H7 (cell line): ENCODE results near the gene CTBP1. TPM values are rescaled to one million over a fixed set of nuclear protein-coding genes. Genes with fewer than 3 reads are reported as not detected.

Source experiments
- DNase-seq: peaks from one replicate; pipeline ENCODE4 v3.0.0; 2012
- H3K27me3 ChIP-seq: 2 replicates; pipeline ENCODE4 v1.6.0; 2011; ENCODE audit warnings: mild to moderate bottlenecking, low read length; ENCODE audit not compliant: control insufficient read depth, insufficient read depth
- H3K36me3 ChIP-seq: replicated peaks from 2 replicates; pipeline ENCODE4 v1.5.1; 2011; ENCODE audit warnings: low read length; ENCODE audit not compliant: control insufficient read depth, insufficient read depth
- H3K4me3 ChIP-seq: 2 replicates; pipeline ENCODE4 v1.5.1; 2011; ENCODE audit warnings: low read depth, mild to moderate bottlenecking, control low read depth, low read length, moderate library complexity; ENCODE audit not compliant: insufficient read depth
- total RNA-seq: library from RNA; depleted of rRNA; stranded (reverse); fragments of >200 nt; shearing (Covaris generic); gene quantifications from 2 replicates; pipeline ENCODE4 v1.2.3, GENCODE V29; 2014

Gene CTBP1
- total RNA-seq, 1 experiment from 2014 or later: 360 TPM

- Histone ChIP-seq H3K4me3 (no peak overlapping the region), H3K27me3 (peaks cover 30% of the 10 kb centered on the region), H3K36me3 (no peaks in the 10 kb centered on the region)
- DNase-seq: no peak
These were observed 73.2 kb downstream of the CTBP1 start for GRCh38 chr4:1175635-1176229.

- peak; percentile 50 for DNase-seq
- no peaks in the 10 kb centered on the region for H3K36me3 ChIP-seq
- H3K27me3 ChIP-seq: peaks cover 36% of the 10 kb centered on the region
- H3K4me3 ChIP-seq: no peak overlapping the region
These were observed 73.8 kb downstream of the CTBP1 start for GRCh38 chr4:1174941-1175634.

- Histone ChIP-seq H3K4me3 (no peak overlapping the region), H3K36me3 (no peaks in the 10 kb centered on the region), H3K27me3 (peaks cover 55% of the 10 kb centered on the region)
- no peak for DNase-seq
These were observed 75.8 kb downstream of the CTBP1 start for GRCh38 chr4:1172971-1173757.

- H3K36me3 ChIP-seq: no peaks in the 10 kb centered on the region
- H3K27me3 ChIP-seq: peaks cover 61% of the 10 kb centered on the region
- H3K4me3 ChIP-seq: peak within 1 kb of the TSS; percentile 32
- peak; percentile 88 for DNase-seq
These were observed 76.6 kb downstream of the CTBP1 start, which contains the start of gene SPON2 for GRCh38 chr4:1172228-1172851. Gene SPON2 (minus strand): TSS chr4:1172583.

- H3K36me3 ChIP-seq: no peaks in the 10 kb centered on the region
- peak; percentile 86 for DNase-seq
- peaks cover 62% of the 10 kb centered on the region for H3K27me3 ChIP-seq
- H3K4me3 ChIP-seq: peak overlapping the region; percentile 32
These were observed 77.4 kb downstream of the CTBP1 start for GRCh38 chr4:1171311-1172227.

- H3K4me3 ChIP-seq: no peak overlapping the region; the same call in 1 of the 2 replicates
- H3K27me3 ChIP-seq: peaks cover 62% of the 10 kb centered on the region
- DNase-seq: no peak
- no peaks in the 10 kb centered on the region for H3K36me3 ChIP-seq
These were observed 78.0 kb downstream of the CTBP1 start for GRCh38 chr4:1170976-1171310.

- DNase-seq: peak; percentile 42
- no peaks in the 10 kb centered on the region for H3K36me3 ChIP-seq
- H3K4me3 ChIP-seq: no peak overlapping the region
- H3K27me3 ChIP-seq: peaks cover 62% of the 10 kb centered on the region
These were observed 78.6 kb downstream of the CTBP1 start for GRCh38 chr4:1170156-1170975.

GRCh38 chr4:1169691-1170096 lies 79.2 kb downstream of the CTBP1 start:
- H3K27me3 ChIP-seq: peaks cover 62% of the 10 kb centered on the region
- DNase-seq: peak; percentile 54
- H3K4me3 ChIP-seq: no peak overlapping the region

GRCh38 chr4:1169171-1169671 lies 79.7 kb downstream of the CTBP1 start:
- H3K36me3 ChIP-seq: no peaks in the 10 kb centered on the region
- H3K4me3 ChIP-seq: no peak overlapping the region
- no peak for DNase-seq
- H3K27me3 ChIP-seq: peaks cover 62% of the 10 kb centered on the region

More at GRCh38 chr4:1169691-1170096, 79.2 kb downstream of the CTBP1 start:
- no peaks in the 10 kb centered on the region for H3K36me3 ChIP-seq

- peaks cover 58% of the 10 kb centered on the region for H3K27me3 ChIP-seq
- H3K4me3 ChIP-seq: no peak overlapping the region
- H3K36me3 ChIP-seq: no peaks in the 10 kb centered on the region
- DNase-seq: no peak
These were observed 80.5 kb downstream of the CTBP1 start for GRCh38 chr4:1168191-1169101.

GRCh38 chr4:1167244-1167949 lies 81.5 kb downstream of the CTBP1 start:
- DNase-seq: peak; percentile 92
- Histone ChIP-seq H3K36me3 (no peaks in the 10 kb centered on the region), H3K4me3 (peak overlapping the region; percentile 69), H3K27me3 (peaks cover 49% of the 10 kb centered on the region)
